Activated CD4-positive, alpha-beta T cell treated with anti-CD3 and anti-CD28 coated beads, Interleukin-2, amount 50 U/mL, for 48 hours (primary cell): Measurements from ENCODE around the gene PAX9.

Experiments used
- DNase-seq, 2 experiments: peaks; one replicate each; pipeline ENCODE4 v3.0.0-alpha.2; 2020

Gene PAX9

DNA sequence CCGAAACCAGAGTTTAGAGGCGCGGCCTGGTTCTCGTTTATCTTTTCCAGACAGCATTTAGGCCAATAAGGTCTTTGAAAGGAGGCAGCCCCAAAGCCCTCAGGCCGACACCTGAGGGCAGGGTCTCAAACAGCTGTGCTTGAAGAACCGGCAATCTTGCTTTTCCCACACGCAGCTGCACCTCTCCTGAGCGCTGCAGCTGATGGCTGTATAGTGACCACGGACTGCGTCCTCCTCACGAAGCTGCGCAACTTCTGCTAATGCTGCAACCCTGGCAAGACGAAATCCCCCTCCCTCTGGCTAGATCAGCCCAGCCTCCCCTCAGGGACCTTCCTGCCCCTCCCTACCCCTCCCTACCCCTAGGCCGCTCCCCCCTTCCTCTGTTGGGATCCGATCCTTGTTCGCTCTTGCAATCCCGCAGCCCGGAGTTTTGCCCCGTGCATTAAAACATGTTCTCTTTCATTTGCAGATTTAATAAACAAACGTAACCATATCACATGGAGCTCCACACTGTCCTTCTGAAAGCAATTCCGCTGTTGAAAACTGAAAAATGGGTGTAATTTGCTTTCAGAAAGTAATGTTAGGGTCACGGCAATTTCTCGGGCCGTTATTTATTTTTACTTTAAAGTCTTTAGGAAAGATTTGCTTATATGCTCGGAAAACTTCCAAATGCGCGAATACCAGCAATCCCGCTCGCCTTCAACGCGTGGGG lies 4.8 kb upstream of the PAX9 start:
- DNase-seq, result no peak

- no peak for DNase-seq
Observed at GRCh38 chr14:36657399-36658122, 4.1 kb upstream of the PAX9 start.

- DNase-seq, result no peak
Observed at GRCh38 chr14:36658123-36659009, 3.3 kb upstream of the PAX9 start.

DNA sequence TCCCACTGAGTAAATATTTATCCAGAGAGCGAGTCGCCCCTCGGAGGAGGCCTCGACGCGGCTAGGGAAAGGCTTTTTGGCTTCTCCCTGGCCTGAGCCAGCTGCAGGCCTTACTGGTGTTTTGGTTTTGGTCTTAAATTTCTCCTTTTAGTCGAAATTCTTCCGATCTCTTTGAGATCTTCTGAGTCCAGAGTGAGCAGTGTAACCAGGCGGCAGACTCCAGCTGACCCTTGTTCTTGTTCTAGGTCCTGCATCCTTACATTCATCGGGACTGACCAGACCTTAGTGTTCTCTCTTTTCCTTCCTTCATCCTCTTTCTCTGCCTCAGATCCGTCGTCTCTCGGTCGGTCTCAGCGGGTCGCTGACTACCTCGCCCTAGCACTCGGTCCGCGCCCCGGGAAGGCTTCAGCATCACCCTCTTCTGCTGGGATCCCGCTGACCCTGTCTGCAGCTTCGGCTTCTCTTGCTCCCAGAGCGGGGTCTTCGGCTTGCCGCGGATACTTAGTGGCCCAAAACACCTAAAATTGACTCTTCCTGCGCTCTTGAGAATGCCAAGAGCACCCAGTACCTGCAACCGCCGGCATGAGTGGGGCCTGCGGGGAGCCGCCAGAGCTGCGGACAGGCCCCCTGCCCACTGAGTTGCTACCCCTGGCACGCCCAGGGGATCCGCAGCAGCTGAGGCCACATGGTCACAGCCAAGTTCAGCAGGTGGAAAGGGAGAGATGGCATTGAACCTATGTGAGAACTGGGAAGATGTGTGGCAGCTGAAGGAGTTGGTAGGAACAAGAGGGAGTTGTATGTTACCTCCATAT lies 2.4 kb upstream of the PAX9 start:
- DNase-seq, result no peak

- DNase-seq, result no peak
Observed at GRCh38 chr14:36659822-36660735, 1.6 kb upstream of the PAX9 start.

DNA sequence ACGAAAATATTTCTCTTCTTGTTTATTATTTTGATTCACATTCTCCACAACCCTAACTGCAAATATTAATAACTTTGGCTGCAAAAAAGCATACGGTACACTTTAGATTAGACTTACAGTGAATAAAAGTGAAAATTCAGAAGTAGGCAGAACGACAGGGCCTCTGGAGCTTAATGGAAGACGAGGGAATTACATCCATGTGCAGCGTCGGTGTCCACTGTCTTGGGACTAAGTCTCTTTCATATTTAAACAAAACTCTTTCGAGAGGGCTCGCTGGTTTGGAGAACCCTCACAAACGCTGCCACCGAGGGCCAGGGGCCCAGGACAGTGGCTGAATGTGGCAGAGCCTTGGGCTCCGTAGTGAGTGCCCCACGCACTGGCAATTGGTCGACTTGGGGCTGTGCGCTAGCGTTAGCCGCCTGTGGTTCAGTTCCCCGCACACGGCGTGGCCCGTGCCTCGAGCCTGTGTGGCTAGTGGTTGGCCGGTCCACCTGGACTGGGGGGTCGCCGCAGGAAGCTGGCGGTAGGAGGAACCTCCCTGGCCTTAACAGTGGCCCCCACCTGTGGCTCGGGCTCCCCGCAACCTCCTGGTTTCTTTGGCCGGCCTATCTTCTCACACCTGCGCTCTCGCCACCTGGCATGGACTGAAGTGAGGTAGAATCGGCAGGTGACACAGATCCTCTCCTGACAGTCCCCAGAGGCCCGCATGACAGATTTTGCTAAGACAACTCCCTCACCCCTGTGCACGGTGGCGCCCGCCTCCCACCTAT lies 739 bp upstream of the PAX9 start:
- no peak for DNase-seq

DNA sequence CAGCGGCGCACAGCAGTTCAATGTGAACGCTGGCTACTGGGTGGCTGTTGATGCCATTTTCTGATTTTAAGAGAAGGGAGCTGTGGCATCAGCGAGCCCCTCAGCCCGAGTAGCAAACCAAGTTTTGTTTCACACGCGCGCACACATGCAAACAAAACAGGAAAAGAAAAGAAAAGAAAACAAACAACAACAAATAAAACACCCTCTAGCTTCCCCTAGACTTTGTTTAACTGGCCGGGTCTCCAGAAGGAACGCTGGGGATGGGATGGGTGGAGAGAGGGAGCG lies 540 bp downstream of the PAX9 start:
- DNase-seq, result no peak

- DNase-seq, result no peak
Observed at GRCh38 chr14:36662543-36663403, 1.1 kb downstream of the PAX9 start.

- DNase-seq, result no peak
Observed at GRCh38 chr14:36663404-36664321, 2.0 kb downstream of the PAX9 start.

DNA sequence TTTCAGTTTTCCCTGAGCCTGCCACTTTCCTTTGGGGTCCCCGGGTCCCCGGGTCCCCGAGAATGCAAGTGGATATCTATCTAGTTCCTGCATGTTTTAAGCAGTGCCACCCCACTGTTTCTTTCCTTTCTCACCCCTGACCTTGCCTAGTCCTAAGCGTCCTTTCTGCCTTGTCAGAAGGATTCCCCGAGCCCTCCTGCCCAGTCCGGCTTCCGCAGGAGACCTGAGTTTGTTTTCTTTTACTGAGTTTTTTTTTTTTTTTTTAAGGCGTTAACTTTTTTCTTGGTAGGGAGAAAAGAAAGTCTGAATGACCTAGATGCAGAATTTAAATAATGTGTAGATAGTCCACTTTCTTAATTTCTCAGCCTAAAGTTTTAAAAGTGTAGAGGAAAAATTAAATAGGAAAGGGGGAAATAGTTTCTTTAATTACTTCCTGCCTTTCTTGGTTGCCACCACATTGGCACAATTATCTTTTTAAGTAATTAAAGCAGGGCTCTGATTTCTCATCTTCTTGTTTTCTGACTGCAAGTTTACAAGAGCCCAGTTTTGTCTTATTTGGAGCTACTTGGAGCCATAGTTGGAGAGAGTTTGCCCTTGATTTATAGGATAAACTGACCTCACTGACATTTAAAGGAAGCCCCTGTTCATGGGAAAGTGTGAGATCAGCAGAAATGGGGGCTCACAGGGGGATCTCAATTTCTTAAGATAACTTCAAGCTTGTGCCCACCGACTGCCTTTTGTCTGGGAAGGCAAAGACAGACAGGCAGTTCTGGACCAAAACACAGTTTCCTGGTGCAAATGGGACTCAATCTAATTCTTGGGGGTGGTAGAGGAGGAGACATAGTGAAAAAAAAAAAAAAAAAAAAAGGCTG lies 2.9 kb downstream of the PAX9 start:
- no peak for DNase-seq

DNA sequence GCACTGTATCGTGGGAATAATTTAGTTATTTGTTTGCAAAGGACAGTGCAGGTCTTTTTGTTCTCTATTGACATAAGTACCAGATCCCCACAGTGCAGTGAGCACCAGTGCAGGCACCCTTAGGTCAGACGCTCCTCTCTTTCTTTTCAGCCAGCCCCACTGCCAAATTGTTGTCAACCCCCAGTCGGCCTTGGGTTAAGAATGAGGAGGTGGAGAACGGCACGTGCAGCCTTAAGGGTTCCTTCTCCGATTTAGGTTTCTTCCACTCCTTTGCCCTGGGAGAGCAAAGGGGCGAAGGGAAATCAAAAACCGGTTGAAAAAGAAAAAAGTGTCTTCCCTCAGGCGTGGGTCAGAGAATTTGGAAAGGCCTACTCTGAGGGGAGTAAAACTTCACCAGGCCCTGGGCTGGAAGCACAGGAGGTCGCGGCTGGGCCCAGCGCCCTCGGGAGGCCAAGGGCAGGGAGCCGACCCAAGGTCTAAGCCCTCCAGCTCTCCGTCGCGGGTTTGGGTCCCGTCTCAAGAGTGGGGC lies 4.3 kb downstream of the PAX9 start:
- DNase-seq, result no peak

DNA sequence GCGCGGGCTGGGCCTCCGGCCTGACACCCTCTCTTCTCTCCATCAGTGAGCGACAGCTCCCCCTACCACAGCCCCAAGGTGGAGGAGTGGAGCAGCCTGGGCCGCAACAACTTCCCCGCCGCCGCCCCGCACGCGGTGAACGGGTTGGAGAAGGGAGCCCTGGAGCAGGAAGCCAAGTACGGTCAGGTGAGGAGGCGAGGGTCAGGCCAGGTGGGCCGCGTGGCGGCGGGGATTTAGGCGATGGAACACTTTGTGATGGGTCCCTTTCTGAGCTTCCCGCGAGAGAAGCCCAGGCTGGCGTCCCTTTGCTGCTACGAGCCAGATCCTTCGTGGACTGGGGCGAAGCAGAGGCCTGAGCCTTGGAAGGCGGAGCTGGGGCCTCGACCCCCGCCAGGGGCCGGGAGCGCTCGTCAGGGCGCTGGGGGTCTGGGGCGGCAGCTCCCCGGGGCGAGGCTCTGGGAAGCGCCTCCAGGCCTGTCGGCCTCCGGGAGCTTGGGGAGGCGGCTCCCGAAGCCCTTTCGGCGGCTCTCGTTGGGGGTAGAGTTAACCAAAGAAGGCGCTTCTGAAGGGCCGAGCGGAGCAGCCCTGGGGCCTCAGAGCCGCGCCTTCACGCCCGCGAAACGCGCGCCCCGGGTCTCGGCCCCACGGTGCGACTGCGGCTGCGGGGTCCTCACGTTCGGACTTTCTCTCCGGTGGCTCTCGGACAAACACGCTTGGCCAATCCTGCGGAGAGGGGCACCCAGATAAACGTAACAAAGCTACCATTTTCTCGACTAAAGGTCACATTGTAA lies 5.0 kb downstream of the PAX9 start:
- DNase-seq, result no peak

DNA sequence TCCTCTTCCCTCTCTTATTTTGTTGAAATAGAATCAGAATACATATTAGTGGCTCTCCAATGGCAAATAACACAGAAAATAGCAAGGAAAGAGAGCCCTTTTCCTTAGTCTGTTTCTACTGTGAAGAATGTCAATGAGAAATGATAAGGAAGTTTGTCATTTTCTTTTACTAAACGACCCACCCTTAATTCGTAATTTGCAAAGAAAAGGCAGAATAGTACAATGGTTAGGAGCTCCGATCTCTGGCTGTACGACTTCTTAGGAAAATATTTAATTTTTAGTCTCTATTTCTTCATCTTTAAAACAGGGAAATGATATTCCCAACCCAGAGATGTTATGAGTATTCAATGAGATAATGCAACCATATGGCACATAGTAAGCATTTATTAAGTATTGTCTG lies 6.0 kb downstream of the PAX9 start:
- DNase-seq, result no peak

DNA sequence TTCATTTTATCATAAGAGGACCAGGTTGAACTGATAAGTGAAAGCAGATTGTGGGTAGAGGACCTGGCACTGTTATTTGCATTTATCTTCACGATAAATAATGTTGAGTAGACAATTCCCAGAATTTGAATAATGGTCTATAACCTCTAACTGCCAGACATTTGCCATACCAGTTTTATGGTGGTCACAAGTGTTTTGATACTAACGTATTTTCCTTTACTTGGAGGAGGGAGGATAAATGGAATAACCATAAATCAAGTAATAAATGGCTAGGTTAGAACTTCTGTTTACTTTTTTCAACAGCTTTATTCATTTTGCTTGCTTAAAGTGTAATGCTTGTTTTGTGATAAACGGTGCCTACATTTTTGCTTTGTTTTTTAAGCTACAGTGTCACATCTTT lies 9.5 kb downstream of the PAX9 start:
- no peak for DNase-seq

DNA sequence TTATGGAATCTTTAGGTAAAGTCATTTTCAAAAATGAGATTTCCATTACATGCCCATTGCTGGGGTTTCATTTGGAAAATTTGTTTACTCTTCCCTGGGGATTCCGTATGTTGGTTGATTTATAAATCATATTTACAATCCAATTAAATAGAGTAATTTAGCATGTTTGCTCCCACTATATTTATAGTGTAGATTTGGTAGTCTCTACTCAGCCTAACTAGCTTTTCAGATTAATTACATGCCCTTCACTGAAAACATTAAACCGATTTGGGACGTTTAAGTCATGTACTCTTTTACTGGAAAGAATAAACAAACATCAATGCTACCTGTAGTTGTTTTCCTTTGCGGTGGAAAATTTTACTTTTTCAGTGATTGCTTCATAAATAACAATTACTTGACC lies 10.4 kb downstream of the PAX9 start:
- DNase-seq, result no peak

DNA sequence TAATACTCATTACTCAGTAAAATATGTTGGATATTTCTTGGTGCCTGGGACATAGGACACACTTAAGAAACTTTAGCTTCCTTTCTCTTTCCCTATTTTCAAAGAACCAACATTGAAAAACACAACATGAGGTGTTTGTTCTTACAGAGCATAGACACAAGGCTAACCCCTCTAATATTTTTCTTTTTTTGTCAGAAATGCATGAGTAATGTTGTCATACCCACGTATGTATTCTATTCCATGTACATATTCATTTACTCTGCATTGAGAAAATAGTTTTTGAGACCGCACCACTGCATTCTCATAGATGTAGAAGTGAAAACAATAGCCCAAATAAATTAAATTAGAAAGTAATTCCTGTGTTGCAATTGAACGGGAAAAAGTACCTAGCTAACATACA lies 13.0 kb downstream of the PAX9 start:
- DNase-seq, result no peak

- no peak for DNase-seq
Observed at GRCh38 chr14:36675581-36675980, 13.9 kb downstream of the PAX9 start.
